Measurements from ENCODE around the gene CCNI.

Gene CCNI

GRCh38 chr4:77022560-77023179 lies 53.1 kb downstream of the CCNI start:
- Histone ChIP-seq H3K27ac (ENCODE audit: low read depth, low read length, poor library complexity, severe bottlenecking) (no peak overlapping the region), H3F3A (ENCODE audit: insufficient read depth, low read length) (no peaks in the 10 kb centered on the region), H3K9ac (ENCODE audit: low read length) (no peak overlapping the region), H3K4me1 (ENCODE audit: insufficient read depth, low read length, severe bottlenecking) (no peaks in the 10 kb centered on the region), H4K20me1 (ENCODE audit: insufficient read depth, low read length) (no peaks in the 10 kb centered on the region), H3K9me2 (ENCODE audit: low read depth, low read length) (no peaks in the 10 kb centered on the region), H2AFZ (ENCODE audit: low read length) (no peak overlapping the region), H3K4me2 (ENCODE audit: low read length) (no peak overlapping the region), H3K27me3 (ENCODE audit: insufficient read depth, low read length) (no peaks in the 10 kb centered on the region), H3K36me3 (ENCODE audit: insufficient read depth, low read length) (peaks cover 4% of the 10 kb centered on the region; the same call in 1 of the 2 replicates), H3K9me3 (ENCODE audit: low read length) (no peaks in the 10 kb centered on the region), H3K79me2 (ENCODE audit: insufficient read depth, low read length) (no peaks in the 10 kb centered on the region), H3K4me3 (ENCODE audit: low read depth, low read length, poor library complexity, severe bottlenecking) (no peak overlapping the region)
- TF ChIP-seq CTCF (IDR thresholded peaks at IDR 0.05; ENCODE audit: low read length): no peak
- no peak for TF ChIP-seq EZH2 (IDR thresholded peaks at IDR 0.05; ENCODE audit: borderline replicate concordance, low read length)

GRCh38 chr4:77021614-77022089 lies 54.1 kb downstream of the CCNI start:
- Histone ChIP-seq H3K9ac (ENCODE audit: low read length) (no peak overlapping the region), H3K9me2 (ENCODE audit: low read depth, low read length) (no peaks in the 10 kb centered on the region), H3K36me3 (ENCODE audit: insufficient read depth, low read length) (peaks cover 4% of the 10 kb centered on the region; the same call in 1 of the 2 replicates), H3K4me2 (ENCODE audit: low read length) (no peak overlapping the region), H3K4me1 (ENCODE audit: insufficient read depth, low read length, severe bottlenecking) (no peaks in the 10 kb centered on the region), H3K9me3 (ENCODE audit: low read length) (no peaks in the 10 kb centered on the region), H2AFZ (ENCODE audit: low read length) (no peak overlapping the region), H3K27me3 (ENCODE audit: insufficient read depth, low read length) (no peaks in the 10 kb centered on the region), H3K79me2 (ENCODE audit: insufficient read depth, low read length) (no peaks in the 10 kb centered on the region), H3F3A (ENCODE audit: insufficient read depth, low read length) (no peaks in the 10 kb centered on the region), H3K27ac (ENCODE audit: low read depth, low read length, poor library complexity, severe bottlenecking) (no peak overlapping the region), H4K20me1 (ENCODE audit: insufficient read depth, low read length) (no peaks in the 10 kb centered on the region), H3K4me3 (ENCODE audit: low read depth, low read length, poor library complexity, severe bottlenecking) (no peak overlapping the region)
- TF ChIP-seq CTCF (IDR thresholded peaks at IDR 0.05; ENCODE audit: low read length): no peak
- TF ChIP-seq EZH2 (IDR thresholded peaks at IDR 0.05; ENCODE audit: borderline replicate concordance, low read length): no peak

GRCh38 chr4:77020017-77020416 lies 55.8 kb downstream of the CCNI start:
- Histone ChIP-seq H3K27me3 (ENCODE audit: insufficient read depth, low read length) (no peaks in the 10 kb centered on the region), H3K4me1 (ENCODE audit: insufficient read depth, low read length, severe bottlenecking) (no peaks in the 10 kb centered on the region)

More at GRCh38 chr4:77020017-77020416, 55.8 kb downstream of the CCNI start:
- Histone ChIP-seq H4K20me1 (ENCODE audit: insufficient read depth, low read length) (no peaks in the 10 kb centered on the region), H3F3A (ENCODE audit: insufficient read depth, low read length) (no peaks in the 10 kb centered on the region), H3K79me2 (ENCODE audit: insufficient read depth, low read length) (no peaks in the 10 kb centered on the region), H2AFZ (ENCODE audit: low read length) (no peak overlapping the region), H3K9me2 (ENCODE audit: low read depth, low read length) (no peaks in the 10 kb centered on the region), H3K4me3 (ENCODE audit: low read depth, low read length, poor library complexity, severe bottlenecking) (no peak overlapping the region), H3K9ac (ENCODE audit: low read length) (no peak overlapping the region), H3K9me3 (ENCODE audit: low read length) (no peaks in the 10 kb centered on the region), H3K4me2 (ENCODE audit: low read length) (no peak overlapping the region), H3K27ac (ENCODE audit: low read depth, low read length, poor library complexity, severe bottlenecking) (no peak overlapping the region), H3K36me3 (ENCODE audit: insufficient read depth, low read length) (no peaks in the 10 kb centered on the region)
- no peak for TF ChIP-seq CTCF (IDR thresholded peaks at IDR 0.05; ENCODE audit: low read length)
- TF ChIP-seq EZH2 (IDR thresholded peaks at IDR 0.05; ENCODE audit: borderline replicate concordance, low read length): no peak
